Activated B cell treated with CpG ODN at 0.5 μM for 24 hours (primary cell): Measurements from ENCODE around the gene WRNIP1. TPM values are rescaled to one million over a fixed set of nuclear protein-coding genes. Genes with fewer than 3 reads are reported as not detected.

ENCODE experiments used
- ATAC-seq: fragments of 200-7000 bp; cut with Tn5 transposase; one replicate; pipeline ENCODE4 v1.10.0; 2021; ENCODE audit warnings: low read depth, mild to moderate bottlenecking, moderate library complexity
- CTCF ChIA-PET: fragments of 350-600 bp; sonication (Branson Sonifier 250); formaldehyde crosslinking; loops from one replicate; lab custom pipeline; 2021; ENCODE audit warnings: antibody characterized with exemption; lab: Charles Lee
- POLR2A ChIA-PET: fragments of 350-600 bp; sonication (Branson Sonifier 250); formaldehyde crosslinking; loops from one replicate; lab custom pipeline; 2021; ENCODE audit warnings: antibody characterized with exemption; lab: Charles Lee
- DNase-seq: peaks from one replicate; pipeline ENCODE4 v3.0.0; 2022
- H3K27ac Mint-ChIP-seq: one replicate; pipeline ENCODE4 v1.8.0; 2020; ENCODE audit warnings: mixed read lengths
- H3K27me3 Mint-ChIP-seq: one replicate; pipeline ENCODE4 v1.8.0; 2021; ENCODE audit warnings: mixed read lengths
- H3K36me3 Mint-ChIP-seq: one replicate; pipeline ENCODE4 v1.8.0; 2021; ENCODE audit warnings: low read depth, mixed read lengths
- H3K4me1 Mint-ChIP-seq: one replicate; pipeline ENCODE4 v1.8.0; 2021; ENCODE audit warnings: mixed read lengths
- H3K4me3 Mint-ChIP-seq: one replicate; pipeline ENCODE4 v1.8.0; 2020; ENCODE audit warnings: mild to moderate bottlenecking, mixed read lengths
- H3K9me3 Mint-ChIP-seq: one replicate; pipeline ENCODE4 v1.8.0; 2020; ENCODE audit warnings: mixed read lengths
- CTCF ChIP-seq: fragments of 200-600 bp; IDR thresholded peaks from one replicate; pipeline ENCODE4 v1.8.0; 2022; ENCODE audit warnings: antibody characterized with exemption, mild to moderate bottlenecking
- intact Hi-C: fragments of 100-400 bp; cut with micrococcal nuclease; formaldehyde crosslinking; loops from one replicate; pipeline ENCODE4 v1.15.1; 2024
- total RNA-seq: library from RNA; stranded (reverse); gene quantifications from 2 replicates; pipeline ENCODE4 v1.2.3, GENCODE V29; 2022

The WRNIP1 gene
- total RNA-seq, 1 donor from 2014 or later, result 31.9 TPM

GRCh38 chr6:2730353-2731107, 34.7 kb upstream of the WRNIP1 start:
- H3K27me3 Mint-ChIP-seq, result no peaks in the 10 kb centered on the region
- ATAC-seq, result no peak
- intact Hi-C loops, result no loop called here
- no peak for TF ChIP-seq CTCF
- H3K9me3 Mint-ChIP-seq, result peaks cover 9% of the 10 kb centered on the region
- ChIA-PET POLR2A (no interaction called here), CTCF (no interaction called here)
- H3K4me3 Mint-ChIP-seq, result no peak overlapping the region
- no peak for DNase-seq
- no peak overlapping the region for H3K27ac Mint-ChIP-seq
- H3K36me3 Mint-ChIP-seq, result no peaks in the 10 kb centered on the region
- peaks cover 21% of the 10 kb centered on the region for H3K4me1 Mint-ChIP-seq

- no peak for ATAC-seq
- intact Hi-C loops, result no loop called here
Observed at GRCh38 chr6:2731281-2731909, 33.8 kb upstream of the WRNIP1 start.

GRCh38 chr6:2732503-2733089, 32.6 kb upstream of the WRNIP1 start:
- TF ChIP-seq CTCF, result no peak
- H3K27ac Mint-ChIP-seq, result peak overlapping the region; percentile 85
- H3K9me3 Mint-ChIP-seq, result peaks cover 9% of the 10 kb centered on the region
- DNase-seq (no peak), ATAC-seq (no peak)
- no peaks in the 10 kb centered on the region for H3K36me3 Mint-ChIP-seq
- H3K27me3 Mint-ChIP-seq, result no peaks in the 10 kb centered on the region
- peak overlapping the region; percentile 24 for H3K4me3 Mint-ChIP-seq
- CTCF ChIA-PET, result interaction anchor here (1.0 to 3.4 kb wide), 5 partner anchors 17 to 1000 kb away, joined by 3 to 28 read pairs (median 4); partner anchors contain the start of gene MYLK4
- POLR2A ChIA-PET, result interaction anchor here (1.2 to 2.1 kb wide), 4 partner anchors 14 to 109 kb away, joined by 3 to 12 read pairs (median 5); partner anchors contain the start of genes MYLK4, SERPINB1 and WRNIP1
- H3K4me1 Mint-ChIP-seq, result peaks cover 15% of the 10 kb centered on the region
- intact Hi-C loops, result loop anchor here (1.0 to 2.0 kb wide), 3 partner anchors 18 to 487 kb away; partner anchors contain the start of genes GMDS, MYLK4 and WRNIP1

More at GRCh38 chr6:2731281-2731909, 33.8 kb upstream of the WRNIP1 start:
- no peak overlapping the region for H3K4me3 Mint-ChIP-seq
- H3K27ac Mint-ChIP-seq, result no peak overlapping the region
- no peaks in the 10 kb centered on the region for H3K36me3 Mint-ChIP-seq
- ChIA-PET POLR2A (no interaction called here), CTCF (interaction anchor here (3.4 kb wide), 1 partner anchor 19 kb away, joined by 28 read pairs; the partner anchor contains the start of gene MYLK4)
- TF ChIP-seq CTCF, result no peak
- H3K4me1 Mint-ChIP-seq, result peaks cover 15% of the 10 kb centered on the region
- DNase-seq, result no peak
- no peaks in the 10 kb centered on the region for H3K27me3 Mint-ChIP-seq
- peaks cover 9% of the 10 kb centered on the region for H3K9me3 Mint-ChIP-seq

- H3K9me3 Mint-ChIP-seq, result peaks cover 9% of the 10 kb centered on the region
- H3K4me1 Mint-ChIP-seq, result peaks cover 19% of the 10 kb centered on the region
- no peak for TF ChIP-seq CTCF
- H3K27ac Mint-ChIP-seq, result peak overlapping the region; percentile 85
- H3K27me3 Mint-ChIP-seq, result no peaks in the 10 kb centered on the region
- ATAC-seq, result peak; percentile 99
- CTCF ChIA-PET, result interaction anchor here (0.7 to 3.4 kb wide), 6 partner anchors 17 to 999 kb away, joined by 3 to 28 read pairs (median 4); partner anchors contain the start of gene MYLK4
- H3K36me3 Mint-ChIP-seq, result no peaks in the 10 kb centered on the region
- DNase-seq, result peak; percentile 52
- peak overlapping the region; percentile 24 for H3K4me3 Mint-ChIP-seq
- intact Hi-C loops, result loop anchor here (1.0 to 2.0 kb wide), 3 partner anchors 17 to 488 kb away; partner anchors contain the start of genes GMDS, MYLK4 and WRNIP1
- POLR2A ChIA-PET, result interaction anchor here (0.6 to 2.1 kb wide), 7 partner anchors 17 to 1071 kb away, joined by 3 to 12 read pairs (median 4); partner anchors contain the start of genes MYLK4, SERPINB1 and WRNIP1
Observed at GRCh38 chr6:2733324-2733723, 31.9 kb upstream of the WRNIP1 start.
